Left ventricle myocardium inferior (tissue), 1 donor: ENCODE measurements around the gene CCN2. TPM values are rescaled to one million over a fixed set of nuclear protein-coding genes. Genes with fewer than 3 reads are reported as not detected.

Source experiments
- DNase-seq: peaks from one replicate; pipeline ENCODE4 v3.0.0-alpha.2; 2020
- H3K27ac ChIP-seq: fragments of 200-600 bp; replicated peaks from 2 replicates; pipeline ENCODE4 v1.8.0; 2021
- H3K27me3 ChIP-seq: fragments of 200-600 bp; 2 replicates; pipeline ENCODE4 v1.8.0; 2021; ENCODE audit warnings: low read depth
- H3K36me3 ChIP-seq: fragments of 200-600 bp; 2 replicates; pipeline ENCODE4 v1.8.0; 2021
- H3K4me1 ChIP-seq: fragments of 200-600 bp; 2 replicates; pipeline ENCODE4 v1.8.0; 2021
- H3K4me3 ChIP-seq: fragments of 200-600 bp; 2 replicates; pipeline ENCODE4 v1.8.0; 2021; ENCODE audit warnings: mild to moderate bottlenecking, moderate library complexity
- H3K9me3 ChIP-seq: fragments of 200-600 bp; replicated peaks from 2 replicates; pipeline ENCODE4 v1.8.0; 2021
- intact Hi-C: fragments of 100-400 bp; cut with micrococcal nuclease; formaldehyde crosslinking; loops from one replicate; pipeline ENCODE4 v1.11.0; 2022
- total RNA-seq: library from RNA; stranded (reverse); fragmentation: NEBNext Ultra II Directional; extraction: Animal tissue kit (Norgen Biotek cat#: 25700); gene quantifications from one replicate; pipeline ENCODE4 v1.2.1, GENCODE V29; 2021
- TF ChIP-seq, protein P1 (sequence below): fragments of 200-600 bp; IDR thresholded peaks from 2 replicates; pipeline ENCODE4 v1.8.0; 2021; ENCODE audit warnings: antibody characterized with exemption, mild to moderate bottlenecking, borderline replicate concordance
- donor health status: DM: no; HTN: yes; CAD: no; lungs with severe emphysema.

The CCN2 gene
- total RNA-seq, 1 donor from 2014 or later = 33.0 TPM

DNA sequence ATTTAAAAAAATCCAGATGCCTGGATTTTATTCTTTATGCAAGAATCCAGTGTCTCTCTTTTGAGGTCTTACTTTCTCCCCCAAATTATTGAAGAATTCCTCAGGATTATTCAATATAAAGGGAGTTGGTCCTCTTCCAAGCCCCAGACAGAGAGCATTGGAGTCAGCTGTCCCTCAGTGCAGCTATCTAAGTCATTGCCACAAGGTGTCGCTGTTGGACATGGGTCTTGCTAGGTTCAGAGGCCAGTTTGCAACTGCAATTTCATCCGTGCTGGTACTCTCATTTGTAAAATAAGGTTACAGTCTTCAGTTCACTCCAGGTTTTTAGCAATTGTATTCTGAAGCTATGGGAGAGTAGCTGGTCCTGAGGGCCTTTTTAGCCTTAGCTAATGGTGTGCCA is 27.8 kb downstream of the CCN2 start:
- peak; percentile 22 for DNase-seq
- intact Hi-C loops = loop anchor here (10.0 kb wide), 1 partner anchor 241 kb away; no protein-coding TSS in a partner anchor
- Histone ChIP-seq H3K4me1 (no peaks in the 10 kb centered on the region), H3K4me3 (no peak overlapping the region), H3K36me3 (no peaks in the 10 kb centered on the region), H3K27ac (no peak overlapping the region), H3K27me3 (peaks cover 3% of the 10 kb centered on the region), H3K9me3 (peaks cover 25% of the 10 kb centered on the region)
- TF ChIP-seq, protein P1, sequence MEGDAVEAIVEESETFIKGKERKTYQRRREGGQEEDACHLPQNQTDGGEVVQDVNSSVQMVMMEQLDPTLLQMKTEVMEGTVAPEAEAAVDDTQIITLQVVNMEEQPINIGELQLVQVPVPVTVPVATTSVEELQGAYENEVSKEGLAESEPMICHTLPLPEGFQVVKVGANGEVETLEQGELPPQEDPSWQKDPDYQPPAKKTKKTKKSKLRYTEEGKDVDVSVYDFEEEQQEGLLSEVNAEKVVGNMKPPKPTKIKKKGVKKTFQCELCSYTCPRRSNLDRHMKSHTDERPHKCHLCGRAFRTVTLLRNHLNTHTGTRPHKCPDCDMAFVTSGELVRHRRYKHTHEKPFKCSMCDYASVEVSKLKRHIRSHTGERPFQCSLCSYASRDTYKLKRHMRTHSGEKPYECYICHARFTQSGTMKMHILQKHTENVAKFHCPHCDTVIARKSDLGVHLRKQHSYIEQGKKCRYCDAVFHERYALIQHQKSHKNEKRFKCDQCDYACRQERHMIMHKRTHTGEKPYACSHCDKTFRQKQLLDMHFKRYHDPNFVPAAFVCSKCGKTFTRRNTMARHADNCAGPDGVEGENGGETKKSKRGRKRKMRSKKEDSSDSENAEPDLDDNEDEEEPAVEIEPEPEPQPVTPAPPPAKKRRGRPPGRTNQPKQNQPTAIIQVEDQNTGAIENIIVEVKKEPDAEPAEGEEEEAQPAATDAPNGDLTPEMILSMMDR = peak; percentile 72

DNA sequence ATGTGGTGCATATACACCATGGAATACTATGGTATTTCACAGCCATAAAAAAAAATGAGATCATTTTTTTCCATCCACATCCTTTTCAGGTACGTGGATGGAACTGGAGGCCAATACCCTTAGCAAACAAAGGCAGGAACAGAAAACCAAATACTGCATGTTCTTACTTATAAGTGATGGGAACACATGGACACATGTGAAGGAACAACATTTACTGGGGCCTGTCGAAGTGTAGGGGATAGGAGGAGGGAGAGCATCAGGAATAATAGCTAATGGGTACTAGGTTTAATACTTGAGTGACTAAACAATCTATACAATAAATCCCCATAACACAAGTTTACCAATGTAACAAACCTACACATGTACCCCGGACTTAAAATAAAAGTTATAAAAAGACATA is 30.5 kb downstream of the CCN2 start:
- Histone ChIP-seq H3K4me1 (no peaks in the 10 kb centered on the region), H3K4me3 (no peak overlapping the region), H3K9me3 (peaks cover 25% of the 10 kb centered on the region), H3K27ac (no peak overlapping the region), H3K36me3 (no peaks in the 10 kb centered on the region), H3K27me3 (peaks cover 5% of the 10 kb centered on the region)
- TF ChIP-seq, protein P1 = no peak
- intact Hi-C loops = loop anchor here (10.0 kb wide), 1 partner anchor 244 kb away; no protein-coding TSS in a partner anchor
- no peak for DNase-seq

DNA sequence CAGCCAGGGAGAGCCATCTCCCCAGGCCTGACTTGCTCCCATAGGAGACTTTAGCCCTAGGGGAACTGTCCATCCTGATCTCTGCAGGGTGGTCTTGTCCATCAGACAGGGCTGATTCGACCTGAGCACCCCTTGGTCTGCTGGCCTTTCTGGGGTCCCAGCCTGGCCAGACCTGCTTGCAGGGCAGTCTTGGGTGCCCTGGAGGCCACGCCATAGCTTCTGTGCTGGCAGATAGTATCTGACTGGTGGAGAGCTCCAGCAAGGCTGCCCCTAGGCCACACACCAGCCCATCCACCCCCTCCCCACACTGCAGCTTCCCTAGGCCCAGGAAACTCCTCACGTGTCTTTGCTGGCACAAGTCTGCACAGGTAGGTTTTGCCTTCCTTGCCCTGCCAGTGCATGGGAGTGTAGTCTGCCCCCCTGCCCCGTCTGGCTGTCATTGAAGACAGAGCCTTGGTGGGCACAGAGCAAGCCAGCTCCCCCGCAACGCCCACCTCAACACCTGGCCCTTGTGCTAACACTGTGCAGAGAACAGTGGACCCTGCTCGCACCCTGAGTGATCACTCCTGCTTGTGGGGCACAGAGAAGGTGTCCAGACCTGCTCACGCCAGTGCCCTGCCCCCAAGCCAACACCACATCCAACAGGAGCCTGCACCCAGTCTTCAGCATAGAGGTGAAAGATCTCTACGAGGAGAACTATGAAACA is 32.4 kb downstream of the CCN2 start:
- intact Hi-C loops = no loop called here
- H3K27ac ChIP-seq = no peak overlapping the region
- TF ChIP-seq, protein P1 = no peak
- no peak for DNase-seq
- H3K4me1 ChIP-seq = no peaks in the 10 kb centered on the region
- H3K27me3 ChIP-seq = peaks cover 11% of the 10 kb centered on the region
- peaks cover 20% of the 10 kb centered on the region for H3K9me3 ChIP-seq
- H3K36me3 ChIP-seq = no peaks in the 10 kb centered on the region
- no peak overlapping the region for H3K4me3 ChIP-seq

DNA sequence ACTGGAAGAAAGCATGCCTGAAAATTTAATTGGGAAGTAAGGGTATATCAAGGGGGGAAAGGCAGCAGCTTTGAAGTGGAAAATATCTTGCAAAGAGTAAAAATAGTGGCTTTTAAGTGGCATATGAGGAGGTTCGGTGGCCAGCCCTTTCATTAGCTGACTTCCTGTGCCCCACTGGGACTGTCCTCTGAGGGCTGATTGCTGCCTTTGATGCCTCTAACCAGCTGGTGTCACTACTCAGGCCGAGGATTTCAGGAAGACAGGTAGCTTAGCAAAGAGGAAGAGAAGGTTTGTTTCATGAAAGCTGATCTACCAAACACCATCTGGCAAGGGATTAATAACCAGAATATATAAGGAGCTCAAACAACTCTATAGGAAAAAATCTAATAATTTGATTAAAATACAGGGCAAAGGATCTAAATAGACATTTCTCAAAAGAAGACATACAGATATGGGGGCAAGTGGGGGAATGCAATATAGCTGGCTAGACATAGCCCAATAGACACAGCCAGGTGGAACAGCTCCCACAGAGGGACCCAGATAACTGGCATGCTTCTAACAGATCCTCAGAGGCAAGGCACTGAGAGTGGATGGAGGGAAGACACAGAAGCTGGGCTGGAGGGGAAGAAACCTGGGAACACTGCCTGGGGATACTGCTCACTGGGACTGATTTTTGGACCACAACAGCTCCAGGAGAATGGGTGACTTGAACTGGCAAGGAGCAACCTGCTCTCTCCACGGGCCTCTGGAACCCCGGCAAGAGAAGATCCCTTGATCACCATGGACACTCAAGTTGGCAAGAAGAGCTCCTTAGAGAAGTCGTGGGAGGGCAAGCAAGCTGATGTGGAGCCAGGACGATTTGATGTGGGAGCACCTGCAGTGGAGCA is 33.2 kb downstream of the CCN2 start:
- TF ChIP-seq, protein P1 = no peak
- H3K4me3 ChIP-seq = no peak overlapping the region
- H3K27me3 ChIP-seq = peaks cover 19% of the 10 kb centered on the region
- intact Hi-C loops = no loop called here
- H3K36me3 ChIP-seq = no peaks in the 10 kb centered on the region
- H3K9me3 ChIP-seq = peaks cover 12% of the 10 kb centered on the region
- H3K27ac ChIP-seq = no peak overlapping the region
- no peaks in the 10 kb centered on the region for H3K4me1 ChIP-seq
- no peak for DNase-seq

DNA sequence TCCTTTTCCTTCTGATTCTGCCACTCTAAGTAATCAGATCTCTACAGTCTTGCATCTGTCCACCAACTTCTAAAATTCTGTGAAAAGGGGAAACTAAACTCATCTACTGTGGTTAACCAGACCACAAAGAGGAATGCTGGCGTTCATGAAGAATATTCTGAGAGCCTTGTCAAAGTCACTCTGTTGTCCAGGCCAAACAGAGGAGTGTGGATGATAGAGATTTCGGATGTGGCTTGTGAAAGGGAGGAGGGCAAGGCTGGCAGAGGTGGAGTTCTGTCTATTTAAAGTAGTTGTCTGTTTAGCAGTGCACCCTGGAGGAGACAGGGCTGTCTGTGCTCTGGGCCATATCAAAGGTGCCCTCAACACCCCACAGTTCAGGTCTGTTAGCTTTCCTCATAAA is 33.9 kb downstream of the CCN2 start:
- H3K4me1 ChIP-seq = no peaks in the 10 kb centered on the region
- no peak for DNase-seq
- TF ChIP-seq, protein P1 = no peak
- peaks cover 26% of the 10 kb centered on the region for H3K27me3 ChIP-seq
- H3K9me3 ChIP-seq = peaks cover 5% of the 10 kb centered on the region
- no peaks in the 10 kb centered on the region for H3K36me3 ChIP-seq
- intact Hi-C loops = no loop called here
- no peak overlapping the region for H3K27ac ChIP-seq
- no peak overlapping the region for H3K4me3 ChIP-seq
